GM23338 (cell line): ENCODE measurements around the gene CADPS. TPM values are rescaled to one million over a fixed set of nuclear protein-coding genes. Genes with fewer than 3 reads are reported as not detected.

Source experiments
- ATAC-seq: fragments of 200-7000 bp; cut with Tn5 transposase; 3 replicates; pipeline ENCODE4 v1.9.1; 2020
- DNase-seq: peaks from one replicate; pipeline ENCODE4 v3.0.0-alpha.2; 2015; ENCODE audit warnings: low spot score
- H2AFZ ChIP-seq: fragments of 200-600 bp; sonication (generic); 2 replicates; pipeline ENCODE4 v1.8.0; 2016; ENCODE audit warnings: antibody characterized with exemption, mild to moderate bottlenecking, moderate library complexity
- H3F3A ChIP-seq: fragments of 200-600 bp; sonication (generic); replicated peaks from 2 replicates; pipeline ENCODE4 v1.8.0; 2017; ENCODE audit warnings: antibody characterized with exemption, mixed run types, low read depth
- H3K27ac ChIP-seq: fragments of 200-600 bp; sonication (generic); 2 replicates; pipeline ENCODE4 v1.6.1; 2016; ENCODE audit warnings: low read depth
- H3K27me3 ChIP-seq: fragments of 200-600 bp; sonication (generic); 2 replicates; pipeline ENCODE4 v1.8.0; 2016; ENCODE audit warnings: mild to moderate bottlenecking, mixed run types, moderate library complexity; ENCODE audit not compliant: insufficient read depth
- H3K36me3 ChIP-seq: fragments of 200-600 bp; sonication (generic); 2 replicates; pipeline ENCODE4 v1.8.0; 2016; ENCODE audit warnings: mild to moderate bottlenecking; ENCODE audit not compliant: insufficient read depth
- H3K4me1 ChIP-seq: fragments of 200-600 bp; sonication (generic); 2 replicates; pipeline ENCODE4 v1.8.0; 2016; ENCODE audit warnings: mild to moderate bottlenecking, moderate library complexity; ENCODE audit not compliant: insufficient read depth
- H3K4me2 ChIP-seq: fragments of 200-600 bp; sonication (generic); 2 replicates; pipeline ENCODE4 v1.7.1; 2017; ENCODE audit warnings: mixed run types
- H3K4me3 ChIP-seq: fragments of 200-600 bp; sonication (generic); 2 replicates; pipeline ENCODE4 v1.6.1; 2016; ENCODE audit warnings: mixed run types
- H3K79me2 ChIP-seq: fragments of 200-600 bp; sonication (generic); replicated peaks from 2 replicates; pipeline ENCODE4 v1.8.0; 2017; ENCODE audit warnings: mild to moderate bottlenecking; ENCODE audit not compliant: insufficient read depth
- H3K9me2 ChIP-seq: fragments of 200-600 bp; sonication (generic); 2 replicates; pipeline ENCODE4 v1.8.0; 2017; ENCODE audit not compliant: insufficient read depth
- H4K20me1 ChIP-seq: fragments of 200-600 bp; sonication (generic); replicated peaks from 2 replicates; pipeline ENCODE4 v1.8.0; 2017; ENCODE audit warnings: mild to moderate bottlenecking; ENCODE audit not compliant: insufficient read depth
- H3K27ac Mint-ChIP-seq: 2 replicates; pipeline ENCODE4 v1.8.0; 2020; ENCODE audit warnings: inconsistent platforms, mild to moderate bottlenecking, moderate library complexity, mixed read lengths
- H3K27me3 Mint-ChIP-seq: 3 replicates; pipeline ENCODE4 v1.8.0; 2022; ENCODE audit warnings: low read depth, mild to moderate bottlenecking, moderate library complexity, mixed read lengths, inconsistent platforms; ENCODE audit not compliant: insufficient read depth, poor library complexity
- H3K36me3 Mint-ChIP-seq: 3 replicates; pipeline ENCODE4 v1.8.0; 2021; ENCODE audit warnings: low read depth, mild to moderate bottlenecking, inconsistent platforms, moderate library complexity, mixed read lengths
- H3K4me1 Mint-ChIP-seq: 3 replicates; pipeline ENCODE4 v1.8.0; 2020; ENCODE audit warnings: mild to moderate bottlenecking, inconsistent platforms, mixed read lengths
- H3K4me3 Mint-ChIP-seq: 3 replicates; pipeline ENCODE4 v1.8.0; 2021; ENCODE audit warnings: moderate library complexity, mild to moderate bottlenecking, inconsistent platforms, mixed read lengths
- H3K9me3 Mint-ChIP-seq: 3 replicates; pipeline ENCODE4 v1.8.0; 2020; ENCODE audit warnings: moderate library complexity, mild to moderate bottlenecking, inconsistent platforms, mixed read lengths
- CREB1 ChIP-seq: fragments of 250-450 bp; sonication (Bioruptor Pico); IDR thresholded peaks from 2 replicates; pipeline ENCODE4 v1.5.0; 2020; ENCODE audit warnings: low read depth, mild to moderate bottlenecking, moderate library complexity
- CTCF ChIP-seq, 2 experiments: fragments of 200-600 bp in 1 of 2; sonication (generic) in 1 of 2; conservative IDR thresholded peaks; 2 replicates each; pipeline versions ENCODE4 v1.5.1 to v1.6.1; 2016 to 2017; ENCODE audit warnings: antibody characterized with exemption in 2 of 2, low read depth in 2 of 2, mild to moderate bottlenecking in 2 of 2, moderate library complexity in 1 of 2
- ETS1 ChIP-seq: IDR thresholded peaks from 2 replicates; pipeline ENCODE4 v1.6.1; 2016; ENCODE audit warnings: antibody characterized with exemption
- EZH2 ChIP-seq: fragments of 200-600 bp; sonication (generic); IDR thresholded peaks from one replicate; pipeline ENCODE4 v1.8.0; 2017; ENCODE audit warnings: antibody characterized with exemption, mild to moderate bottlenecking, low read depth; ENCODE audit not compliant: unreplicated experiment
- EZH2phosphoT487 ChIP-seq: fragments of 200-600 bp; sonication (generic); IDR thresholded peaks from one replicate; pipeline ENCODE4 v1.8.1; 2018; ENCODE audit warnings: antibody characterized with exemption; ENCODE audit not compliant: unreplicated experiment
- JUNB ChIP-seq: IDR thresholded peaks from one replicate; pipeline ENCODE4 v1.6.1; 2016; ENCODE audit warnings: antibody characterized with exemption; ENCODE audit not compliant: unreplicated experiment
- NANOG ChIP-seq: IDR thresholded peaks from 2 replicates; pipeline ENCODE4 v1.6.1; 2016; ENCODE audit warnings: antibody characterized with exemption, borderline replicate concordance
- POLR2AphosphoS5 ChIP-seq: IDR thresholded peaks from 2 replicates; pipeline ENCODE4 v1.6.1; 2016; ENCODE audit warnings: antibody characterized with exemption, low read depth
- REST ChIP-seq: IDR thresholded peaks from one replicate; pipeline ENCODE4 v1.6.1; 2018; ENCODE audit warnings: antibody characterized with exemption; ENCODE audit not compliant: unreplicated experiment
- STAT1 ChIP-seq: IDR thresholded peaks from one replicate; pipeline ENCODE4 v1.6.1; 2016; ENCODE audit warnings: antibody characterized with exemption; ENCODE audit not compliant: unreplicated experiment
- ZNF114 ChIP-seq: fragments of 250-450 bp; sonication (Bioruptor Pico); IDR thresholded peaks from 2 replicates; pipeline ENCODE4 v1.5.0; 2020; ENCODE audit warnings: mild to moderate bottlenecking, moderate library complexity
- ZNF331 ChIP-seq: fragments of 250-450 bp; sonication (Bioruptor Pico); IDR thresholded peaks from 2 replicates; pipeline ENCODE4 v1.5.0; 2020; ENCODE audit warnings: low read depth, mild to moderate bottlenecking, moderate library complexity
- ZNF462 ChIP-seq: fragments of 250-450 bp; sonication (Bioruptor Pico); IDR thresholded peaks from 2 replicates; pipeline ENCODE4 v1.5.0; 2020; ENCODE audit warnings: mild to moderate bottlenecking, moderate library complexity
- polyA plus RNA-seq: library from polyadenylated mRNA; unstranded; fragments of >200 nt; fragmentation: Nextera tagmentation; extraction: Ambion mirVana; gene quantifications from 2 replicates; pipeline ENCODE4 v1.2.1, GENCODE V29; 2016
- total RNA-seq: library from RNA; depleted of rRNA; stranded (reverse); fragments of >200 nt; shearing (Covaris generic); gene quantifications from 2 replicates; pipeline ENCODE4 v1.2.3, GENCODE V29; 2014

CADPS gene
- total and polyA plus RNA-seq, 2 experiments from 2014 or later: 14.7 to 22.0 TPM

- no peak for ATAC-seq
- Histone ChIP-seq H3K4me1 (peaks cover 44% of the 10 kb centered on the region), H4K20me1 (no peaks in the 10 kb centered on the region), H3K36me3 (no peaks in the 10 kb centered on the region), H3K4me2 (no peak overlapping the region), H3F3A (no peaks in the 10 kb centered on the region), H3K4me3 (no peak overlapping the region), H3K27ac (no peak overlapping the region), H2AFZ (no peak overlapping the region), H3K27me3 (no peaks in the 10 kb centered on the region), H3K79me2 (no peaks in the 10 kb centered on the region), H3K9me2 (no peaks in the 10 kb centered on the region)
- H3K27me3 Mint-ChIP-seq: peaks cover 1% of the 10 kb centered on the region
- H3K4me3 Mint-ChIP-seq: no peak overlapping the region
- H3K27ac Mint-ChIP-seq: no peak overlapping the region
- no peak for DNase-seq
- TF ChIP-seq CREB1: no peak
- no peak for TF ChIP-seq EZH2phosphoT487
- no peak for TF ChIP-seq NANOG
- no peak for TF ChIP-seq REST
- TF ChIP-seq ZNF331 (CRISPR knock-in tag): no peak
- TF ChIP-seq JUNB: no peak
- no peak for TF ChIP-seq ZNF114 (CRISPR knock-in tag)
- TF ChIP-seq STAT1: no peak
- TF ChIP-seq ETS1: no peak
- TF ChIP-seq CTCF (conservative IDR thresholded peaks at IDR 0.05; ENCODE audit: low read depth in 2 of 2): no peak
- TF ChIP-seq EZH2: no peak
- no peak for TF ChIP-seq POLR2AphosphoS5
- TF ChIP-seq ZNF462 (CRISPR knock-in tag): no peak
- no peaks in the 10 kb centered on the region for H3K36me3 Mint-ChIP-seq
- H3K4me1 Mint-ChIP-seq: peaks cover 52% of the 10 kb centered on the region
- H3K9me3 Mint-ChIP-seq: no peaks in the 10 kb centered on the region
Observed at GRCh38 chr3:62534326-62534725, 340.9 kb downstream of the CADPS start.
